Sigmoid colon (tissue), 4 donors: ENCODE data around the gene KAZN.

Experiments
- POLR2AphosphoS5 ChIP-seq, 4 donors: sonication (generic); formaldehyde crosslinking; IDR thresholded peaks; one replicate each; pipeline ENCODE4 v1.6.1; 2017; ENCODE audit warnings: antibody characterized with exemption in 4 of 4
- TF ChIP-seq, protein P1 (sequence below), 4 experiments: fragments of 450-650 bp in 3 of 4; fragments of 200-600 bp in 1 of 4; IDR thresholded peaks; one replicate each; pipeline ENCODE4 v1.5.1; 2016 to 2019; ENCODE audit warnings: antibody characterized with exemption in 4 of 4, mild to moderate bottlenecking in 3 of 4, moderate library complexity in 2 of 4

DNA sequence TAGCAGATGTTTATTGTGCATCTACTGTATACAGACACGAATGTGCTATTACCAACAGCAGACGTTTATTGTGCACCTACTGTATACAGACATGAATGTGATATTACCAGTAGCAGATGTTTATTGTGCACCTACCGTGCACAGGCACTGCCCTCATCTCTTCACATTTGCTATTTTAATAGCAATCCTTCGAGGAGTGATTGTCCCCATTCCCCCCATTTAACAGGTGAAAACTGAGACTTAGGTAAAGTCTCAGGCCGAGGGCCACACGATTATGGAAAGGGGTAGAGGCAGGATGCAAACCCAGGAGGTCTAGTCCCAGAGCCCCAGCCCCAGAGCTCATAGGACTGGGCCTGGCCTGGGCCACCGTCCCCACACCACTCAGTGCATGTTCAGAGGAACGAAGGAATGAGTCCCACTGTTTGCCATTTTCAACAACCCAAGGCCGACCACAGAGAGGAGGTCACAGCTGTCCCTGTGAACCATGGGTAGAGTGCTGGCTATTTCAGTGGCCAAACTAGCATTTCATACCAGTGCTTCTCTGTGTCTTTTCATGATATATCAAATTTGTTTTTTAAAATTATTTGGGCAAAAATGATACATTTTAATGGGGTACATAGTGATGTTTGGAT is 440.6 kb downstream of the KAZN start:
- TF ChIP-seq, protein P1, sequence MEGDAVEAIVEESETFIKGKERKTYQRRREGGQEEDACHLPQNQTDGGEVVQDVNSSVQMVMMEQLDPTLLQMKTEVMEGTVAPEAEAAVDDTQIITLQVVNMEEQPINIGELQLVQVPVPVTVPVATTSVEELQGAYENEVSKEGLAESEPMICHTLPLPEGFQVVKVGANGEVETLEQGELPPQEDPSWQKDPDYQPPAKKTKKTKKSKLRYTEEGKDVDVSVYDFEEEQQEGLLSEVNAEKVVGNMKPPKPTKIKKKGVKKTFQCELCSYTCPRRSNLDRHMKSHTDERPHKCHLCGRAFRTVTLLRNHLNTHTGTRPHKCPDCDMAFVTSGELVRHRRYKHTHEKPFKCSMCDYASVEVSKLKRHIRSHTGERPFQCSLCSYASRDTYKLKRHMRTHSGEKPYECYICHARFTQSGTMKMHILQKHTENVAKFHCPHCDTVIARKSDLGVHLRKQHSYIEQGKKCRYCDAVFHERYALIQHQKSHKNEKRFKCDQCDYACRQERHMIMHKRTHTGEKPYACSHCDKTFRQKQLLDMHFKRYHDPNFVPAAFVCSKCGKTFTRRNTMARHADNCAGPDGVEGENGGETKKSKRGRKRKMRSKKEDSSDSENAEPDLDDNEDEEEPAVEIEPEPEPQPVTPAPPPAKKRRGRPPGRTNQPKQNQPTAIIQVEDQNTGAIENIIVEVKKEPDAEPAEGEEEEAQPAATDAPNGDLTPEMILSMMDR (IDR thresholded peaks at IDR 0.05), result no peak
- TF ChIP-seq POLR2AphosphoS5 (IDR thresholded peaks at IDR 0.05), result no peak
